IMR-90 (cell line): ENCODE results near the gene SRGAP3. TPM values are rescaled to one million over a fixed set of nuclear protein-coding genes. Genes with fewer than 3 reads are reported as not detected.

Experiments used
- ATAC-seq: fragments of 200-7000 bp; cut with Tn5 transposase; 2 replicates; pipeline ENCODE4 v1.9.1; 2020; ENCODE audit warnings: low read depth, mild to moderate bottlenecking, moderate library complexity
- BruUV-seq: library from RNA; stranded (reverse); fragments of 400-500 nt; replicated peaks from 2 replicates; lab custom pipeline; 2021; lab: Mats Ljungman, UMichigan
- CTCF ChIA-PET: fragments of 300-600 bp; formaldehyde crosslinking; extraction: SDS; loops from one replicate; lab custom pipeline; 2021; ENCODE audit warnings: antibody characterized with exemption; lab: Yijun Ruan, JAX
- POLR2A ChIA-PET: fragments of 300-600 bp; sonication (Branson Sonifier 250); formaldehyde crosslinking; loops from one replicate; lab custom pipeline; 2022; ENCODE audit warnings: antibody characterized with exemption; ENCODE audit not compliant: unreplicated experiment; lab: Charles Lee
- DNase-seq: peaks from one replicate; pipeline ENCODE4 v3.0.0; 2013
- H2AFZ ChIP-seq: replicated peaks from 2 replicates; pipeline ENCODE3; 2013; ENCODE audit warnings: low read length, mild to moderate bottlenecking; ENCODE audit not compliant: poor library complexity
- H2AK5ac ChIP-seq: 2 replicates; pipeline ENCODE4 v1.6.1; 2013; ENCODE audit warnings: low read depth, low read length, inconsistent platforms
- H2AK9ac ChIP-seq: replicated peaks from 2 replicates; pipeline ENCODE3; 2013; ENCODE audit warnings: mild to moderate bottlenecking, low read depth, low read length, moderate library complexity; ENCODE audit not compliant: poor library complexity
- H2BK120ac ChIP-seq: 2 replicates; pipeline ENCODE4 v1.6.1; 2013; ENCODE audit warnings: low read depth, low read length, inconsistent platforms
- H2BK15ac ChIP-seq: 3 replicates; pipeline ENCODE4 v1.6.1; 2013; ENCODE audit warnings: low read depth, low read length, inconsistent platforms
- H2BK20ac ChIP-seq: 2 replicates; pipeline ENCODE4 v1.6.1; 2013; ENCODE audit warnings: low read depth, mild to moderate bottlenecking, inconsistent platforms, low read length, moderate library complexity
- H2BK5ac ChIP-seq: 2 replicates; pipeline ENCODE4 v1.6.1; 2013; ENCODE audit warnings: mild to moderate bottlenecking, low read depth, low read length, inconsistent platforms; ENCODE audit not compliant: poor library complexity, severe bottlenecking
- H3K14ac ChIP-seq: replicated peaks from 2 replicates; pipeline ENCODE4 v1.6.1; 2013; ENCODE audit warnings: low read depth, low read length, inconsistent platforms
- H3K18ac ChIP-seq: 2 replicates; pipeline ENCODE4 v1.6.1; 2013; ENCODE audit warnings: low read depth, low read length, control low read depth
- H3K23ac ChIP-seq: 2 replicates; pipeline ENCODE4 v1.6.1; 2013; ENCODE audit warnings: low read depth, low read length, inconsistent platforms
- H3K27ac ChIP-seq: 2 replicates; pipeline ENCODE4 v1.5.1; 2013; ENCODE audit warnings: mild to moderate bottlenecking, control low read depth, low read length; ENCODE audit not compliant: insufficient read depth
- H3K27me3 ChIP-seq: 2 replicates; pipeline ENCODE4 v1.6.1; 2013; ENCODE audit warnings: low read length; ENCODE audit not compliant: control insufficient read depth, insufficient read depth
- H3K36me3 ChIP-seq: 2 replicates; pipeline ENCODE4 v1.6.1; 2013; ENCODE audit warnings: low read length, mixed read lengths; ENCODE audit not compliant: control insufficient read depth, insufficient read depth
- H3K4ac ChIP-seq: 2 replicates; pipeline ENCODE4 v1.6.1; 2013; ENCODE audit warnings: low read depth, low read length, inconsistent platforms
- H3K4me1 ChIP-seq: 2 replicates; pipeline ENCODE4 v1.6.1; 2013; ENCODE audit warnings: low read length, mixed read lengths; ENCODE audit not compliant: control insufficient read depth, insufficient read depth
- H3K4me2 ChIP-seq: 2 replicates; pipeline ENCODE4 v1.6.1; 2013; ENCODE audit warnings: low read depth, mild to moderate bottlenecking, control low read depth, low read length, moderate library complexity
- H3K4me3 ChIP-seq: 2 replicates; pipeline ENCODE4 v1.5.1; 2013; ENCODE audit warnings: low read depth, mild to moderate bottlenecking, control low read depth, low read length, moderate library complexity; ENCODE audit not compliant: insufficient read depth
- H3K56ac ChIP-seq: 2 replicates; pipeline ENCODE4 v1.6.1; 2013; ENCODE audit warnings: low read length, inconsistent platforms; ENCODE audit not compliant: insufficient read depth; ENCODE audit errors: extremely low read depth
- H3K79me1 ChIP-seq, 2 experiments: 2 replicates each; pipeline ENCODE4 v1.6.1; 2013; ENCODE audit warnings: low read length in 2 of 2, inconsistent platforms in 1 of 2, low read depth in 1 of 2
- H3K9ac ChIP-seq: 2 replicates; pipeline ENCODE4 v1.6.1; 2013; ENCODE audit warnings: low read depth, low read length, control low read depth
- H3K9me1 ChIP-seq: 2 replicates; pipeline ENCODE4 v1.6.1; 2013; ENCODE audit warnings: low read length, inconsistent platforms; ENCODE audit not compliant: insufficient read depth
- H3K9me3 ChIP-seq: 2 replicates; pipeline ENCODE4 v1.6.1; 2013; ENCODE audit warnings: low read length; ENCODE audit not compliant: control insufficient read depth, insufficient read depth
- H4K20me1 ChIP-seq: 2 replicates; pipeline ENCODE4 v1.6.1; 2013; ENCODE audit warnings: low read length, inconsistent platforms; ENCODE audit not compliant: insufficient read depth
- H4K5ac ChIP-seq: 2 replicates; pipeline ENCODE4 v1.6.1; 2013; ENCODE audit warnings: mild to moderate bottlenecking, low read depth, low read length, control low read depth
- H4K8ac ChIP-seq, 2 experiments: 2 replicates each; pipeline ENCODE4 v1.6.1; 2013; ENCODE audit warnings: low read depth in 2 of 2, low read length in 2 of 2, control low read depth in 1 of 2, inconsistent platforms in 1 of 2
- H4K91ac ChIP-seq: 2 replicates; pipeline ENCODE4 v1.6.1; 2013; ENCODE audit warnings: low read depth, low read length, inconsistent platforms; ENCODE audit not compliant: insufficient read depth
- CEBPB ChIP-seq: IDR thresholded peaks from 2 replicates; pipeline ENCODE4 v1.6.1; 2012; ENCODE audit warnings: low read depth, low read length, improper control_type of control experiment
- CTCF ChIP-seq: conservative IDR thresholded peaks from 2 replicates; pipeline ENCODE4 v1.5.1; 2012; ENCODE audit warnings: mild to moderate bottlenecking, low read depth, low read length, improper control_type of control experiment
- MAZ ChIP-seq: IDR thresholded peaks from 2 replicates; pipeline ENCODE4 v1.6.1; 2012; ENCODE audit warnings: low read depth, mild to moderate bottlenecking, low read length, improper control_type of control experiment, moderate library complexity, borderline replicate concordance
- POLR2A ChIP-seq: IDR thresholded peaks from 2 replicates; pipeline ENCODE4 v1.6.1; 2012; ENCODE audit warnings: mild to moderate bottlenecking, low read depth, low read length
- RCOR1 ChIP-seq: IDR thresholded peaks from 2 replicates; pipeline ENCODE4 v1.6.1; 2012; ENCODE audit warnings: mild to moderate bottlenecking, low read length, improper control_type of control experiment; ENCODE audit not compliant: insufficient replicate concordance
- RFX5 ChIP-seq: IDR thresholded peaks from 2 replicates; pipeline ENCODE4 v1.8.0; 2012; ENCODE audit warnings: low read depth, mild to moderate bottlenecking, low read length, moderate library complexity
- USF2 ChIP-seq: fragments of 150-350 bp; IDR thresholded peaks from 2 replicates; pipeline ENCODE4 v1.6.1; 2017; ENCODE audit warnings: mild to moderate bottlenecking, antibody characterized with exemption, low read length, low read depth
- WGBS, 2 experiments: methylation state at CpG; one replicate each; pipeline versions ENCODE4 v1.1.5 to v1.1.7; 2013; ENCODE audit warnings: missing lambda C conversion rate in 2 of 2; ENCODE audit not compliant: insufficient read length in 1 of 2; ENCODE audit errors: extremely low coverage in 2 of 2; 5-methylcytosine and 5-hydroxymethylcytosine counted together
- dilution Hi-C: fragments of 300-500 bp; cut with HindIII; formaldehyde crosslinking; loops from one replicate; pipeline ENCODE4 v1.14.3; 2018; ENCODE audit warnings: low sequenced_read_pairs; ENCODE audit not compliant: unreplicated experiment
- in situ Hi-C: fragments of 300-500 bp; cut with MboI; formaldehyde crosslinking; loops from 3 replicates; pipeline ENCODE4 v1.14.3; 2019; ENCODE audit warnings: low sequenced_read_pairs, inconsistent platforms, mixed read lengths
- intact Hi-C: fragments of 100-400 bp; cut with micrococcal nuclease; formaldehyde crosslinking; loops from 2 replicates; pipeline ENCODE4 v1.10.0; 2022
- polyA plus RNA-seq, 3 experiments: library from polyadenylated mRNA; depleted of rRNA; stranded (reverse); fragments of >200 nt; gene quantifications; 2 replicates each; pipeline ENCODE4 v1.2.3, GENCODE V29; 2012; ENCODE audit warnings: low replicate concordance in 1 of 3
- total RNA-seq: library from RNA; depleted of rRNA; stranded (reverse); fragments of >200 nt; gene quantifications from 2 replicates; pipeline ENCODE4 v1.2.3, GENCODE V29; 2012

SRGAP3 gene
- total and polyA plus RNA-seq, 2 of the 4 experiments (the other 2 are of a cell fraction): 0.68 to 1.4 TPM

- H2BK120ac ChIP-seq: no peak overlapping the region
- ChIA-PET CTCF (no interaction called here), POLR2A (no interaction called here)
- H2BK20ac ChIP-seq: no peak overlapping the region
- H3K27me3 ChIP-seq: no peaks in the 10 kb centered on the region; the same call in 1 of the 2 replicates
- no peak for TF ChIP-seq RCOR1
- TF ChIP-seq USF2: no peak
- TF ChIP-seq CEBPB: no peak
- no peak for TF ChIP-seq CTCF
- TF ChIP-seq POLR2A: no peak
- TF ChIP-seq RFX5: no peak
- no peak for TF ChIP-seq MAZ
- no peak overlapping the region for H3K9ac ChIP-seq
- H3K36me3 ChIP-seq: no peaks in the 10 kb centered on the region
- in situ Hi-C loops (no loop called here), intact Hi-C loops (no loop called here), dilution Hi-C loops (no loop called here)
- no peak overlapping the region for H2AFZ ChIP-seq
- DNase-seq (no peak), ATAC-seq (no peak)
- H2BK15ac ChIP-seq: no peak overlapping the region
- H2AK9ac ChIP-seq: no peak overlapping the region
- H3K27ac ChIP-seq: no peak overlapping the region
- H3K18ac ChIP-seq: no peak overlapping the region
- H4K8ac ChIP-seq: no peak overlapping the region
- H4K5ac ChIP-seq: no peak overlapping the region
- BruUV-seq: no TSS peak
- no peak overlapping the region for H3K56ac ChIP-seq
- no peaks in the 10 kb centered on the region for H3K79me1 ChIP-seq
- H4K91ac ChIP-seq: no peak overlapping the region
- H3K23ac ChIP-seq: no peak overlapping the region
- no peak overlapping the region for H3K4ac ChIP-seq
- H4K20me1 ChIP-seq: no peaks in the 10 kb centered on the region
- no peaks in the 10 kb centered on the region for H3K9me1 ChIP-seq
- H3K4me1 ChIP-seq: no peaks in the 10 kb centered on the region
- H3K14ac ChIP-seq: no peak overlapping the region
- H2AK5ac ChIP-seq: no peak overlapping the region
- no CpG with 5 or more reads among the region's 1 CpG for WGBS, 2 experiments
- H3K9me3 ChIP-seq: no peaks in the 10 kb centered on the region
- no peak overlapping the region for H3K4me3 ChIP-seq
- no peak overlapping the region for H3K4me2 ChIP-seq
- no peak overlapping the region for H2BK5ac ChIP-seq
Observed at GRCh38 chr3:9239680-9240079, 9.8 kb downstream of the SRGAP3 start.
